Subcutaneous abdominal adipose tissue (tissue), 5 donors: ENCODE results near the gene CD101.

Source experiments
- H3K27ac ChIP-seq: one replicate; pipeline ENCODE4 v1.7.0; 2013; ENCODE audit warnings: low read depth, mild to moderate bottlenecking, inconsistent platforms, low read length, moderate library complexity
- H3K27me3 ChIP-seq, 5 donors: one replicate each; pipeline ENCODE4 v1.7.0; 2013; ENCODE audit warnings: low read length in 5 of 5, inconsistent platforms in 1 of 5; ENCODE audit not compliant: control insufficient read depth in 5 of 5, insufficient read depth in 4 of 5
- H3K36me3 ChIP-seq, 5 donors: one replicate each; pipeline ENCODE4 v1.7.0; 2013; ENCODE audit warnings: low read length in 5 of 5; ENCODE audit not compliant: control insufficient read depth in 5 of 5, insufficient read depth in 5 of 5
- H3K4me1 ChIP-seq, 5 donors: one replicate each; pipeline ENCODE4 v1.7.0; 2013; ENCODE audit warnings: low read length in 5 of 5, mild to moderate bottlenecking in 3 of 5, moderate library complexity in 1 of 5; ENCODE audit not compliant: control insufficient read depth in 5 of 5, insufficient read depth in 5 of 5
- H3K4me3 ChIP-seq, 5 donors: one replicate each; pipeline ENCODE4 v1.7.0; 2013; ENCODE audit warnings: low read length in 5 of 5, low read depth in 1 of 5
- H3K9ac ChIP-seq, 5 donors: one replicate each; pipeline ENCODE4 v1.7.0; 2013; ENCODE audit warnings: low read length in 5 of 5, mild to moderate bottlenecking in 4 of 5, moderate library complexity in 3 of 5
- H3K9me3 ChIP-seq, 5 donors: one replicate each; pipeline ENCODE4 v1.7.0; 2013; ENCODE audit warnings: low read length in 5 of 5; ENCODE audit not compliant: control insufficient read depth in 5 of 5
- donor health status: healthy.
- donor health status: healthy.
- donor health status: healthy.
- donor health status: healthy.
- donor health status: healthy.

Gene CD101

DNA sequence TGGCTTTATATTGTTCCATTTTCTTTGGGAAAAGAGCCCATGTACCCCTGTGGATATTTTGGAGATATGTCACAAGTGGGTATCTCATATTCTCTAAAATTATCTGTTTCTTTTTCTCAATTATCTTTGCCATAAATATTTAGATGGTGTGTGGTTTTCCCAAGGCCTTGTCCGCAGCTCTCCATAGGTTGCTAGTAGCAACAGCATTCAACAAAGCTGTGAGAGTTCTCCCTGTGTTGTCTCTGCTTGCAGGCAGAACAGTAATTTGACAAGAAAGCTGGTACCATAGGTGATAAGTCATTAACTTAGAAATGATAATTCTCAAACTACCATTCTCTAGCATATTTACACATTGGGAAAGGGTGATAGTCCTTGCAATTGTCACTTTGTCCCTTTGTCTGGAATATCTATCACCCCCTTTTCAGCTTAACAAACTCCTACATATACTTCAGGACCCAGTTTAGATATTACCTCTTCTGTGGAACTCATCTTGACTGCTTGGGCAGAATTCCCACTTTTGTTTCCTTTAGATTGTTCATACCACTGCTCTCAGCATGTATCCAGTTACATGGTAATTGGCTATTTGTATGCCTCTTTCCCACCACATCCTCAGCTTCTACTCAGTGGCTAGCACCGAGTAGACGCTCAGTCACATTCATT, 8.9 kb downstream of the CD101 start:
- H3K27me3 ChIP-seq = no peaks in the 10 kb centered on the region
- H3K36me3 ChIP-seq = no peaks in the 10 kb centered on the region
- H3K4me1 ChIP-seq = peaks cover 0 to 5% (median 4%) of the 10 kb centered on the region in 5 donors
- H3K9ac ChIP-seq = no peak overlapping the region
- H3K27ac ChIP-seq = no peak overlapping the region
- H3K9me3 ChIP-seq = no peaks in the 10 kb centered on the region
- no peak overlapping the region for H3K4me3 ChIP-seq

DNA sequence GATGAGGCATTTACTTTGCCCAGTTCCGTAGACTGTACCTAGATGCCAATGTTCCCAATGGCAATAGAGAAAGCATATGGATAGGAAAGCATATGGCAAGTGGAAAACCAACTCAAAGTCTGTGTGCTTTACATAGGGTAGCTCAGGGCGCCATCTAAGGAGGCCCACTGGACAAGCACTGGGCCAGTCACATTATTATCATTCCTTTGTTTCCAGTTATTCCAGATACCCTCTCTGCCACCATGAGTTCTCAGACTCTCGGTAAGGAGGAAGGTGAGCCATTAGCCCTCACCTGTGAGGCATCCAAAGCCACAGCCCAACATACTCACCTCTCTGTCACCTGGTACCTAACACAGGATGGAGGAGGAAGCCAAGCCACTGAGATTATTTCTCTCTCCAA, 9.8 kb downstream of the CD101 start:
- H3K27ac ChIP-seq = no peak overlapping the region

DNA sequence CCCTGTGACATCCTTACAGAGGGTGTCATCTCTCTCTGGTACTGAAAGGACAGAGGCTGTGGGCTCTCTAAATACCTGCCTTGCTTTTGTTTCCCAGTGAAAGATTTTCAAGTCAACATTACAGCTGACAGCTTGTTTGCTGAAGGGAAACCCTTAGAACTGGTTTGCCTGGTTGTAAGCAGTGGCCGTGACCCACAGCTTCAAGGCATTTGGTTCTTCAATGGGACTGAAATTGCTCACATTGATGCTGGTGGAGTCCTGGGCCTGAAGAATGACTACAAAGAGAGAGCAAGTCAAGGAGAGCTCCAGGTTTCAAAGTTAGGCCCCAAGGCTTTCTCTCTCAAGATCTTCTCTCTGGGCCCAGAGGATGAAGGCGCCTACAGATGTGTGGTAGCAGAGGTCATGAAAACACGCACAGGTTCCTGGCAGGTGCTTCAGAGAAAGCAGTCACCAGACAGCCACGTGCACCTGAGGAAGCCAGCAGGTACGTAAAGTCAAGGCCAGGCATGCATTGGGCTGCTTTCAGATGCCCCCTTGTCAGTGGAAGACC, 11.8 kb downstream of the CD101 start:
- no peak overlapping the region for H3K27ac ChIP-seq
- no peaks in the 10 kb centered on the region for H3K36me3 ChIP-seq
- H3K9ac ChIP-seq = no peak overlapping the region
- H3K27me3 ChIP-seq = no peaks in the 10 kb centered on the region
- H3K4me1 ChIP-seq = no peaks in the 10 kb centered on the region
- H3K4me3 ChIP-seq = no peak overlapping the region
- no peaks in the 10 kb centered on the region for H3K9me3 ChIP-seq

More for the DNA sequence above, 9.8 kb downstream of the CD101 start:
- Histone ChIP-seq H3K4me3 (no peak overlapping the region), H3K4me1 (peaks cover 0 to 5% (median 4%) of the 10 kb centered on the region in 5 donors), H3K36me3 (no peaks in the 10 kb centered on the region), H3K9me3 (no peaks in the 10 kb centered on the region), H3K9ac (no peak overlapping the region), H3K27me3 (no peaks in the 10 kb centered on the region)

DNA sequence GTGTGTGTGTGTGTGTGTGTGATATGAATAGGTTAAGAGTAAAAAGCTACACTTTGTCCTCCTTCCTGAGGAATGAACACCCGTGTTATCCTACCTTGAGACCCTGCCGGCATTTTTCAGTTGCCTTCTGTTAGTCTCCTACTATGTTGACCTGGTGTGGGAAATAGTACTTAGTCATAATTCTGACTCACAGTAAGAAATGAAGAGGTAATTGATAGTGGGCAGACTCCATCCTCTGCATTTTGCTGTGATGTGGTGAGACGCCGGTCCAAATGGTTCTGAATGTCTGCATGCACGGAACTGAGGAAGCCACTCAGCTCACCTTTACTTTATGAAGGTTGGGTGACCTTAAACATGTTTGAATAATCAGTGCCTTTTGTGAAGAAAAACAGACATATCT, 12.6 kb downstream of the CD101 start:
- Histone ChIP-seq H3K4me1 (no peaks in the 10 kb centered on the region), H3K9me3 (no peaks in the 10 kb centered on the region), H3K27me3 (no peaks in the 10 kb centered on the region), H3K36me3 (no peaks in the 10 kb centered on the region), H3K9ac (no peak overlapping the region), H3K27ac (no peak overlapping the region), H3K4me3 (no peak overlapping the region)

DNA sequence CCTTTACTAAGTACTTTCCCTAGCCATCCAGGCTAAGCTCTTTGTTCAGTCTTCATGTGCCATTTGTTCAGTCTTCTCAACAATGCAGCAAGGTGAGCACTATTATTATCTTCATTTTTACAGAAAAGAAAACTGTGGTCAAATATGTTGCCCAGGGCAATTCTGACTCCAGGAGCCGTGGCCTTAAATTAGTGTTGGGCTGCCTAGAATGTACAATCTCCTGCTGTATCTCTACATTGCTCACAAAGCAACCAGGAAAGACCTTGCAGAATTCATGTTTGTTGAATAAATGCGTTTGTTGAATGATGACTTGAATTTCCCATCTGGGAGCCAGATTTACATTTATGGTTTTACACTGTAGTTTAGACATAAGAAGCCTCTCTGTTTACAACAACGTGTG, 14.2 kb downstream of the CD101 start:
- Histone ChIP-seq H3K4me1 (no peaks in the 10 kb centered on the region), H3K9me3 (no peaks in the 10 kb centered on the region), H3K27me3 (no peaks in the 10 kb centered on the region), H3K36me3 (no peaks in the 10 kb centered on the region), H3K4me3 (no peak overlapping the region), H3K27ac (no peak overlapping the region), H3K9ac (no peak overlapping the region)

DNA sequence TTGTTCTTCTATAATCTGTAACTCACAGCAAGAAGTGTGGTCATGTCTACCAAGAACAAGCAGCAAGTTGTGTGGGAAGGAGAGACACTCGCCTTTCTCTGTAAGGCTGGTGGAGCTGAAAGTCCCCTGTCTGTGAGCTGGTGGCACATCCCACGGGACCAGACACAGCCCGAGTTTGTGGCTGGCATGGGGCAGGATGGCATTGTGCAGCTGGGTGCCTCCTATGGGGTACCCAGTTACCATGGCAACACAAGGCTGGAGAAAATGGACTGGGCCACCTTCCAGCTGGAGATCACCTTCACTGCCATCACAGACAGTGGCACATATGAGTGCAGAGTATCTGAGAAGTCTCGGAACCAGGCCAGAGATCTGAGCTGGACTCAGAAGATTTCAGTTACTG, 15.5 kb downstream of the CD101 start:
- Histone ChIP-seq H3K27ac (no peak overlapping the region), H3K9me3 (no peaks in the 10 kb centered on the region), H3K9ac (no peak overlapping the region), H3K36me3 (no peaks in the 10 kb centered on the region), H3K27me3 (peaks cover 0 to 2% (median 0%) of the 10 kb centered on the region in 5 donors), H3K4me1 (no peaks in the 10 kb centered on the region), H3K4me3 (no peak overlapping the region)

DNA sequence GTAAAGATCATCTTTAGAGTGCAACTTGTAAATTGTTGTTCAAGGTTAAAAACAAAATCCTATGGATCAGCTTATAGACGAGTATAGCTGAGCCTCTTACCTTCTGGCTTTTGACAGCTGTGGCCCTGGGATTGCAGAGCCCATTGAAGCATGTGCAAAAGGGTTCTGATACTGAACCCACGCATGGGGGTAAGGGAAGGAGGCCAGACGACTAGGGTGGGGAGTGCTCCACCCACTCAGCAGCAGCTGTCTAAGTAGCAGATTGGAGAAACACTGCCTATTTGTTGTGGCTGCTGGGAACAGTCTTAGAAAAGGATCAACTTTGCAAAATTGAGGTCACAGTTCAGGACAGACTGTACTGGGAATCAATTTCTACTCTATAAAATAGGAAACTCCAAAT, 16.1 kb downstream of the CD101 start:
- Histone ChIP-seq H3K4me3 (no peak overlapping the region), H3K27ac (no peak overlapping the region), H3K4me1 (no peaks in the 10 kb centered on the region), H3K9ac (no peak overlapping the region), H3K9me3 (no peaks in the 10 kb centered on the region), H3K27me3 (peaks cover 0 to 5% (median 0%) of the 10 kb centered on the region in 5 donors), H3K36me3 (no peaks in the 10 kb centered on the region)

DNA sequence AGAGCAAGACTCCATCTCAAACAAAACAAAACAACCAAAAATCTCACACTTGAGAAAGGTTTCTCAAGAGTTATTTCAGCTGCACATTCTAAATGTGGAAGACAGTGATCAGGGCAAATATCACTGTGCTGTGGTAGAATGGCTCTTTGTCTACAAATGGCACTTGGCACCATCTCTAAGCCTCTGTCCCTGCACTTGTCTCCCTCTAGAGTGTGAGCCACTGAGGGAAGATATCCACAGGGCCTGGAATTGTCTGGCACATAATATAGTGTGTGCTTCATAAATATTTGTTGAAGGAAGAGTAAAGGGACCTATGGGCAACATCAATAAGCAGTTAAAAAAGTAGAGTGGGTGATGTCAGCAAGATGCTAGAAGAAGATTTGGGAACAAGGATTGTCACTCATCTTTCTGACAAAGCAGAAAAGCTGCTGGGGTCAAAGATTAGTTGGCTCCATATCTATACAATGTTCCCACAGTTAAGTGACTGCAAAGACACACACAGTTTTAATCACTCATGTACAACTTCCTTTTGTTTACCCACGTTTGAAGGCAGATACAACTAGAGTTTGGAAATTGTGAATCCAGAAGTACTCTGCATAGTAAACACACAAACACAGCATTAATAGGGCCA, 19.1 kb downstream of the CD101 start:
- Histone ChIP-seq H3K9ac (no peak overlapping the region), H3K27me3 (peaks cover 0 to 5% (median 0%) of the 10 kb centered on the region in 5 donors), H3K36me3 (no peaks in the 10 kb centered on the region), H3K27ac (no peak overlapping the region), H3K4me1 (no peaks in the 10 kb centered on the region), H3K9me3 (no peaks in the 10 kb centered on the region), H3K4me3 (no peak overlapping the region)

DNA sequence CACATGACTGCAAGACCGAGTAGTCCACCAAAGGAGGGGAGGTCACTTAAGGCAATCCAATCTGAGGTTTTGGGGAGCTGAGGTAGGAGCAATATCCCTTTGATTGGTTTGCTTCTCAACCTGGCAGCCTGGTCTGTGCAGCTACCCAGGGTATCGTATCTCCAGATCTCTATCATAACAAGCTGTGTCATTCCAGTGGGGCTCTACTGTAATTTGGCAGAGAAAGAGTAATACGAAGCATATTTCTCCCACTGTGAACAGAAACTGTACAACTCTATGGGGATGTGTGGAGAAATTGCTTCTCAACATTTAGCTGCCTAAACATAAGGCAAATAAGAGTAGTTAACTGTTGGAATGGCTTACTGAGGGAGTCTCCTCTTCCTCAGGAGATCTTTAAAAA, 20.6 kb downstream of the CD101 start:
- no peak overlapping the region for H3K9ac ChIP-seq
- H3K4me3 ChIP-seq = no peak overlapping the region
- peaks cover 0 to 11% (median 0%) of the 10 kb centered on the region in 5 donors for H3K4me1 ChIP-seq
- no peaks in the 10 kb centered on the region for H3K36me3 ChIP-seq
- no peaks in the 10 kb centered on the region for H3K9me3 ChIP-seq
- no peak overlapping the region for H3K27ac ChIP-seq
- peaks cover 0 to 5% (median 0%) of the 10 kb centered on the region in 5 donors for H3K27me3 ChIP-seq

DNA sequence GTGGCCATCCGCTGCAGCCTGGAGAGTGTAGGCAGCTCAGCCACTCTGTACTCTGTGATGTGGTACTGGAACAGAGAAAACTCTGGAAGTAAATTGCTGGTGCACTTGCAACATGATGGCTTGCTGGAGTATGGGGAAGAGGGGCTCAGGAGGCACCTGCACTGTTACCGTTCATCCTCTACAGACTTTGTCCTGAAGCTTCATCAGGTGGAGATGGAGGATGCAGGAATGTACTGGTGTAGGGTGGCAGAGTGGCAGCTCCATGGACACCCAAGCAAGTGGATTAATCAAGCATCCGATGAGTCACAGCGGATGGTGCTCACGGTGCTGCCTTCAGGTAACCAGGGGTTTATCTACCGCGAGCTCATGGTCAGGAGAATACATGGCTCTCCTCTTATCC, 24.0 kb downstream of the CD101 start:
- no peaks in the 10 kb centered on the region for H3K9me3 ChIP-seq
- H3K27ac ChIP-seq = no peak overlapping the region
- H3K4me1 ChIP-seq = peaks cover 0 to 11% (median 0%) of the 10 kb centered on the region in 5 donors
- H3K9ac ChIP-seq = no peak overlapping the region
- H3K27me3 ChIP-seq = peaks cover 0 to 5% (median 0%) of the 10 kb centered on the region in 5 donors
- H3K4me3 ChIP-seq = no peak overlapping the region
- H3K36me3 ChIP-seq = no peaks in the 10 kb centered on the region
